ENCODE measurements around the gene ATP5F1E.
"Not testable (repeated sequence)": the region's sequence is repeated elsewhere in the genome, so short reads cannot be mapped to it uniquely, and the experiment has no call there.

Gene ATP5F1E

GRCh38 chr20:59025511-59025910, 6.6 kb downstream of the ATP5F1E start:
- DNase-seq (ENCODE audit: low read depth, low spot score): no peak
- H3K4me3 ChIP-seq (ENCODE audit: low read length): no peak overlapping the region

- no peak overlapping the region for H3K4me3 ChIP-seq (ENCODE audit: low read length)
- DNase-seq (ENCODE audit: low read depth, low spot score): no peak
Measured at GRCh38 chr20:59025086-59025485, 7.0 kb downstream of the ATP5F1E start.

GRCh38 chr20:59024111-59024530, 8.0 kb downstream of the ATP5F1E start:
- H3K4me3 ChIP-seq (ENCODE audit: low read length): no peak overlapping the region
- DNase-seq (ENCODE audit: low read depth, low spot score): no peak

GRCh38 chr20:59023616-59024015, 8.5 kb downstream of the ATP5F1E start:
- no peak overlapping the region for H3K4me3 ChIP-seq (ENCODE audit: low read length)
- no peak for DNase-seq (ENCODE audit: low read depth, low spot score)

- H3K4me3 ChIP-seq (ENCODE audit: low read length): no peak overlapping the region
- no peak for DNase-seq (ENCODE audit: low read depth, low spot score)
Measured at GRCh38 chr20:59022754-59023153, 9.4 kb downstream of the ATP5F1E start.

GRCh38 chr20:59020938-59021551, 11.1 kb downstream of the ATP5F1E start:
- no peak for DNase-seq (ENCODE audit: low read depth, low spot score)
- H3K4me3 ChIP-seq (ENCODE audit: low read length): no peak overlapping the region

- DNase-seq (ENCODE audit: low read depth, low spot score): no peak
- H3K4me3 ChIP-seq (ENCODE audit: low read length): no peak within 1 kb of the TSS
Measured at GRCh38 chr20:59019217-59019616, 12.9 kb downstream of the ATP5F1E start, which contains the start of gene TUBB1. Gene TUBB1 (plus strand): TSS chr20:59019429. CDS start chr20:59019523, 94 bp downstream.

- DNase-seq (ENCODE audit: low read depth, low spot score): no peak
- H3K4me3 ChIP-seq (ENCODE audit: low read length): no peak overlapping the region
Measured at GRCh38 chr20:59018817-59019216, 13.3 kb downstream of the ATP5F1E start.

- DNase-seq (ENCODE audit: low read depth, low spot score): no peak
- H3K4me3 ChIP-seq (ENCODE audit: low read length): no peak overlapping the region
Measured at GRCh38 chr20:59017493-59018231, 14.5 kb downstream of the ATP5F1E start.

GRCh38 chr20:59016795-59017492, 15.2 kb downstream of the ATP5F1E start:
- no peak overlapping the region for H3K4me3 ChIP-seq (ENCODE audit: low read length)
- DNase-seq (ENCODE audit: low read depth, low spot score): no peak

GRCh38 chr20:59015812-59016711, 16.1 kb downstream of the ATP5F1E start:
- DNase-seq (ENCODE audit: low read depth, low spot score): no peak
- H3K4me3 ChIP-seq (ENCODE audit: low read length): no peak overlapping the region

GRCh38 chr20:59015411-59015810, 16.7 kb downstream of the ATP5F1E start:
- no peak for DNase-seq (ENCODE audit: low read depth, low spot score)
- no peak overlapping the region for H3K4me3 ChIP-seq (ENCODE audit: low read length)

- no peak overlapping the region for H3K4me3 ChIP-seq (ENCODE audit: low read length)
- DNase-seq (ENCODE audit: low read depth, low spot score): no peak
Measured at GRCh38 chr20:59014680-59015389, 17.3 kb downstream of the ATP5F1E start.

GRCh38 chr20:59013959-59014608, 18.1 kb downstream of the ATP5F1E start:
- H3K4me3 ChIP-seq (ENCODE audit: low read length): no peak overlapping the region
- peak; percentile 84 for DNase-seq (ENCODE audit: low read depth, low spot score)

GRCh38 chr20:59013031-59013951, 18.8 kb downstream of the ATP5F1E start:
- no peak overlapping the region for H3K4me3 ChIP-seq (ENCODE audit: low read length)
- DNase-seq (ENCODE audit: low read depth, low spot score): no peak

- not testable (repeated sequence) for H3K4me3 ChIP-seq (ENCODE audit: low read length); DNase-seq (ENCODE audit: low read depth, low spot score)
Measured at GRCh38 chr20:59011874-59012157, 20.3 kb downstream of the ATP5F1E start.

Data from Jurkat, Clone E6-1 (cell line).